Activated CD8-positive, alpha-beta memory T cell treated with anti-CD3 and anti-CD28 coated beads for 48 hours (primary cell): ENCODE data around the gene TRAPPC12.
"Not testable (repeated sequence)": the region's sequence is repeated elsewhere in the genome, so short reads cannot be mapped to it uniquely, and the experiment has no call there.

Experiments used
- DNase-seq, 3 experiments: peaks; one replicate each; pipeline ENCODE4 v3.0.0-alpha.2; 2020; ENCODE audit warnings: low read depth in 2 of 3, low spot score in 2 of 3

Gene TRAPPC12

DNA sequence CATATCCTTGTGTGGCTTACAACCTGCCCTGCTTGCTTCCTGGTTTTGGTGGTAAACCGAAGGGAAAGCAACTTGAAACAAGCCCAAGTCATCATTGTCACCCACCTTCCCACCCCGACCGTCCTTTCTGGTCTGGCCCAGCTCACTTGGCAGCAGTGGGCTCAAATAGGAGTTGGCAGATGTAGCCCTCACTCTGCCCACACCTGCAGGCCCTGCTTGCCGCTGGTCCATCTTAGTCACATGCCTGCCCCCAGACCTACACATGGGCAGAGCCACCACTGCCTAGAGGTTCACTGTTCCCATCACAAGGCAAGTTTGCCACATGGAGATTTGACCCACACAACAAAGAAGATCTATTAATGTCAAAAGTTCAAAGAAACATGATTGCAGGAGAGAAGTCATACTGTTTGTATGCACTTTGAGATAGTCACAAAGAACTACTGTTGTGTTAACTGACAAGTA is 11.2 kb upstream of the TRAPPC12 start:
- DNase-seq: no peak

- not testable (repeated sequence) for DNase-seq
These were observed 9.9 kb upstream of the TRAPPC12 start for GRCh38 chr2:3369340-3370181.

DNA sequence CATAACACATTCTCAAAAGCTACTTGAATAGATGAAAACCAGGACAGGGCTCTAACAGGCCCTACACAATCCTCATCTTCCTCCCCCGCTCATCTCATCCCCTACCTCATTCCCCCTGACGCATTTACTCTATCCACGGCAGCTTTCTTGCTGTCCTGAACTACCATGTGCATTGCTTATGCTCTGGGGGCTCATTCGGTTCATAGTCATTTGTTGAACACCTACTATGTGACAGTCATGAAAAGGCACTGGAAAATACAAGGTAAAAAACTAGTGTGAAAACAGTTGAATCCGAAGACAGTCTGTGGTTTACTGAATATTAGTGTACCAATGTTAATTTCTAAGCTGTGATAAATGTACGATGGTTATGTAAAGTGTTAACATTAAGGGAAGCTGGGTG is 2.7 kb upstream of the TRAPPC12 start:
- no peak for DNase-seq

GRCh38 chr2:3377279-3377611 is 2.2 kb upstream of the TRAPPC12 start:
- DNase-seq: peak in 1 of 3 experiments; percentile 7

GRCh38 chr2:3377612-3378432 is 1.7 kb upstream of the TRAPPC12 start, which contains the start of gene EIPR1:
EIPR1 (minus strand) TSS chr2:3377818; CDS start chr2:3377689, 129 bp downstream.
- peak; percentile 78 to 89 (median 82) for DNase-seq

DNA sequence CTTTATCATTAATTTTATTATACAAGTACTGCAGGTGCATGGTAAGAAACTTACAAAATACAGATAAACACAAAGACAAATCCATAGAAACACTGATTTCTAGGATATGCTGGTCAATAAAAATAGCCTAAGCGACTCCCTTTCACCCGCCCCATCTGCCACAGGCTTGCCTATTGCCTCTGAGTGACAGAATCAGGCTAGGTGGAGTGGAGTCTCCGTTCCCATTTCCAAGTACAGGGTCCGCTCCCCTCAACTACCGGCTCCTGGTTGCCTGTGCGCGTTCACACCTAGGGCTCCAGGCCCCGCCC is 201 bp upstream of the TRAPPC12 start:
- DNase-seq: no peak

DNA sequence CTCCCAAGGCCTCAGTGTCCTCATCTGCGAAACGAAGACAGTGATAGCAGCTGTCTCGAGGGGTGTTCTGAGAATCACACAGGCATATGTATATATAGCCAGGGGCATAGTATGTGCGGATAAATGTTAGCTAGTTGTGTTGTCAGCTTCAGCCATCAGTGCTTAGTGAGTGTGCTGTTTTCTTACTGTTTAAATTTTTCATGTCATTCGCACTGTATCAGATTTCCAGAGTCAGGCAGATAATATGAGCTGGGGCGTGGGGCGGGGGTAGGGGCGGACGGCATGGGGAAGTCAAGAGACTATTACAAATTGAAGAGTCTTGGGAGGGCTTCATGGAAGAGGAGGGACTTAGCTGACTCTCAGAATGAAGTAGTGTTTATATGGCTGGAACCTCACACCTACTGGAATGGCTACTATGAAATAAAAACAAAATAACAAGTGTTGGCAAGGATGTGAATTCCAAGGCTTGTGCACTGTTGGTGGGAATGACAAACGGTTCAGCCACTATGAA is 7.0 kb downstream of the TRAPPC12 start:
- no peak for DNase-seq

GRCh38 chr2:3387011-3387410 is 7.5 kb downstream of the TRAPPC12 start:
- DNase-seq: no peak

DNA sequence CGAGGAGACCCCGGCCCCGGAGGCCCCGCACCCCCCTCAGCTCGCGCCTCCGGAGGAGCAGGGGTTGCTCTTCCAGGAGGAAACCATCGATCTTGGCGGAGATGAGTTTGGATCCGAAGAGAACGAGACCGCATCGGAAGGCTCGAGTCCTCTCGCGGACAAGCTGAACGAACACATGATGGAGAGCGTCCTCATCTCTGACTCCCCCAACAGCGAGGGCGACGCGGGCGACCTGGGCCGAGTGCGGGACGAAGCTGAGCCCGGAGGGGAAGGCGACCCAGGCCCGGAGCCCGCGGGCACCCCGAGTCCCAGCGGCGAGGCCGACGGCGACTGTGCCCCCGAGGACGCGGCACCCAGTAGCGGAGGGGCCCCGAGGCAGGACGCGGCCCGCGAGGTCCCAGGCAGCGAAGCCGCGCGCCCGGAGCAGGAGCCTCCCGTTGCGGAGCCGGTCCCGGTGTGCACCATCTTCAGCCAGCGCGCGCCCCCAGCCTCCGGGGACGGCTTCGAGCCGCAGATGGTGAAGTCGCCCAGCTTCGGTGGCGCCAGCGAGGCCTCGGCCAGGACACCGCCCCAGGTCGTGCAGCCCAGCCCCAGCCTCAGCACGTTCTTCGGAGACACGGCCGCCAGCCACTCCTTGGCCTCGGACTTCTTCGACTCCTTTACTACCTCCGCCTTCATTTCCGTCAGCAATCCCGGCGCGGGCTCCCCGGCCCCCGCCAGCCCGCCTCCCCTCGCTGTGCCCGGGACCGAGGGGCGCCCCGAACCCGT is 8.3 kb downstream of the TRAPPC12 start:
- no peak for DNase-seq

DNA sequence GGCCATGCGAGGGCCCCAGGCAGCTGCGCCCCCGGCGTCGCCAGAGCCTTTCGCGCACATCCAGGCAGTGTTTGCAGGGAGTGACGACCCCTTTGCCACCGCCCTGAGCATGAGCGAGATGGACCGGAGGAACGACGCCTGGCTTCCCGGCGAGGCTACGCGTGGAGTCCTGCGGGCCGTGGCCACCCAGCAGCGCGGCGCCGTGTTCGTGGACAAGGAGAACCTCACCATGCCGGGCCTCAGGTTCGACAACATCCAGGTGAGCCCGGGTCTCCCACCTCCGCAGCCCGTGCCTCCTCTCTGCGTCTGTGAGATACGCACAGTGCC is 8.9 kb downstream of the TRAPPC12 start:
- no peak for DNase-seq

- no peak for DNase-seq
These were observed 9.7 kb downstream of the TRAPPC12 start for GRCh38 chr2:3389193-3389592.

- no peak for DNase-seq
These were observed 10.5 kb downstream of the TRAPPC12 start for GRCh38 chr2:3390041-3390440.

DNA sequence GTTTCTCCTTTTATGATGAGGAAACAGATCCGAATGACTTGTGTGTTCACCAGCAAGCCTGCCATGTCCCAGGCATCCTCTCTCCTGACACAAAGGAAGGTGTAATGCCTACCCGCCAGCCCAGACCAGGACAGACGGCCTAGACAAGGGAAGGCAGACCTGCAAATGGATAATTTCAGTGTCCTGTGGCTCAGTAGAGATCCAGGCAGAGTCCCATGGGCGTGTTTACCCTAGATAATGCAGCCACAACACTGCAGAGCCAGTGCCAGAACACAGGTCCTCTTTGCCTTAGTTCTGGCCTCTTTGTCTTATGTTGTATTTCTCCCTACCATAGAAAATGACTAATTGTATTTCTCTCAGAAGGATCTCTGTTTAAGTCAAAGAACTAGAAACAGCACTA is 12.7 kb downstream of the TRAPPC12 start:
- DNase-seq: no peak

DNA sequence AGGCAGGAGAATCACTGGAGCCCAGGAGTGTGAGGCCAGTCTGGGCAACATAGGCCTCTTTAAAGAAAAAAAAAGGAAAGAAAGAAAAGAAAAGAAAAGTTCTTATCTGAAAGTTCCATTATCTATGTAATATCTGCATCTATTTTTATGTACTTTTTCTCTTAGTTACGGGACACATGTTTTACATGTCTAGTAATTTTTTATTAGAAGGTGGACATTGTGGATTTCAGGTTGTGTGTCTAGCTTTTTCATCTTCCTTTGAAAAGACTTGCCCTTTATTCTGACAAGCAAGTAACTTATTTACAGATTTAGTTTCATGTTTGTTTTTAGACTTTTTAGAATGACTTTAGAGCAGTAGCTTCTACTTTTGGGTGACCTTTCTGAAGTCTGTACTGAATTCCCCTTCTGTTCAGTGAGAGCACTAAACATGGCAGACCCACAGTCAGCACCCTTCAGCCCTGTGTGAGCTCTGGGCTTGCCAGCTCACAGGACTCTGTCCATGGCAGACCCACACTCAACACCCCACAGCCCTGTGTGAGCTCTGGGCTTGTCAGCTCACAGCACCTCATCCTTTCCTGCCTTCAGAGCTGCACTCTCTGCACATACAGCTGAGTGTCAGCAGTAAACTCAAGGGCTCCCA is 17.5 kb downstream of the TRAPPC12 start:
- no peak for DNase-seq

DNA sequence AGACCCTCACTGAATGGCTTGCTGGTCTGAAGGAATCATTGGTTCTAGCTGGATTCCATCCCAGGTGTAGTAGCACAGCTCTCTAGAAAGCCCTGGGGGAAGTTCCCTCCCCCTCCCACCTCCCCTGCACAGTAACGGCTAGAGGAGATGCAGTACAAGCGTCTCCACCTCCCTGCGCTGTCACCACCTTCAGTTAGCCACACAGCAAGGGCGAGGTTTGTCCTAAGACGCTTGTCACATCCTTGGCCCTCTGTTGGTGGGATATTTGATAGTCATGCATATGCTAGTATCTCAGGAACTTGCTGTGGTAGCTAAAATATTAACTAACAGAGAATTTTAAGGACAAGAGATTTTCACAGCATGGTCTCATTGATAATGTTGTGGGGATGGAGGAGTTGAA is 19.4 kb downstream of the TRAPPC12 start:
- DNase-seq: no peak

- DNase-seq: no peak
These were observed 19.9 kb downstream of the TRAPPC12 start for GRCh38 chr2:3399381-3399780.

GRCh38 chr2:3399829-3400228 is 20.3 kb downstream of the TRAPPC12 start:
- no peak for DNase-seq

GRCh38 chr2:3403587-3404334 is 24.3 kb downstream of the TRAPPC12 start:
- DNase-seq: no peak

DNA sequence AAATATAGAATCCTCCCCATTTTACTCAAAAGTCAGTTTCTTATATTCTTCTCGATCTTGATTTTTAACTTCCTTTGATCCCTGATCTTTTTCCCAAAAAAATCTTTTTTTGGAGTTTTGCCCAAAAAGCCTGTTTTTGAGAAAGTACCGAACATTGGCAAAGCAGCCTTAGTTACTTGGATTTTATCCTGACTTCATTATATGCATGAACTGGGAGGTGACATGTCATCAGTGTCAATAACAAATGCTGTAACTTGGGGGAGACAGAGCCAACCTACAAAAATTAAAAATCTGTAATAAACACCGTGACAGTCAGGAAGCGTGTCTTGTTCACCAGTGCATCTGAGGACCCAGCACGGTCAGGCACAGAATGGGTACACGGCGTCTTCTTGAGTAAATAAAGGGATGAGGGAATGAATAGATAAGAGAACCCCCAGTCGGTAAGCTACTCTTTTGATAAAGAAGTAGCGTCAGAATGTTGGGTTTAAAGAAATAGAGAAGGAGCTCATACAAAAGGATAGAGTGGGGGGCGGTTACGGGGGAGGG is 24.9 kb downstream of the TRAPPC12 start:
- DNase-seq: no peak

GRCh38 chr2:3405307-3405706 is 25.8 kb downstream of the TRAPPC12 start:
- DNase-seq: no peak
